ENCODE data around the gene TRIM2.
"Not testable (repeated sequence)": the region's sequence is repeated elsewhere in the genome, so short reads cannot be mapped to it uniquely, and the experiment has no call there.

TRIM2 gene

DNA sequence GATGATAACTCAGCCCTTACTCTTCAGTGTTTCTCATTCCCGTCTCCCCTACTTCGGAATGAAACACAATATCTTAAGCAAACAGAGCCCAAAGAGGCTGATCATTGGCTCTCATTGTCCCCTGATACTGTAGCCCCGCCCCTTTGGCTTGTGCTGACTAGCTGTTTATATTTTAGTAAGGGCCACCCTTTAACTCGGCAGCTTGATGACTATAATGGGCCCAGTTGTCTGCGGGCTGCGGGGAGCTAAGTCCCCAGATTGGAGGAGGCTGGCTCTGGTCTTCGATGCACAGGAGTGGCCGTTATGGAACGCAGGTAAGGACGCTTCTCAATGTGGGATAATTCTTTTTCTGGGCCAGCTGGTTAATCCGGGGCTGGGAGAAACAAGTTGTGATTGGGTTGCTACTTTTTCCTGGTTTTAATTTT is at the start of gene TRIM2:
TRIM2 (plus strand) TSS at position 197 of the 425 bp plus-strand sequence; CDS start at position 285, 88 bp downstream.
- peak; percentile 62 for DNase-seq (ENCODE audit: low spot score)

DNA sequence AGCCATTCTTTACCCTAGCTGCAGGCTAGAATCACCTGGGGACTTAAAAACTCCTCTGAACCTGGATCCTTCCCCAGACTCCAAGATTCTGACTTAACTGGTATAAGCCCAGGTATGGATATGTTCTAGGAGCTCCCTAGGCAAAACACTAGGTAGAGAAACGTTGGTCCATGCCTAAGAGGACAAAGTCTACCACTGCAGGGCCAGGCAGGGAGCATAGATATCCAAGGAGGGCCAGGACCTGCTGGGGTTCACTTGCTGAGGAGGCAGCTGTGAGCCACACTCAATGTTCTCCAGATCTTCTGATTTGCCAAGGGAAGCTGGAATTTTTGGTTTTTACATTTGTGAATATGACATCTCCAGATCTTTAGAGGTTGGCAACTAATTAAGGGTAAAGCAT is 48.6 kb upstream of the TRIM2 start:
- DNase-seq (ENCODE audit: low spot score), result no peak

DNA sequence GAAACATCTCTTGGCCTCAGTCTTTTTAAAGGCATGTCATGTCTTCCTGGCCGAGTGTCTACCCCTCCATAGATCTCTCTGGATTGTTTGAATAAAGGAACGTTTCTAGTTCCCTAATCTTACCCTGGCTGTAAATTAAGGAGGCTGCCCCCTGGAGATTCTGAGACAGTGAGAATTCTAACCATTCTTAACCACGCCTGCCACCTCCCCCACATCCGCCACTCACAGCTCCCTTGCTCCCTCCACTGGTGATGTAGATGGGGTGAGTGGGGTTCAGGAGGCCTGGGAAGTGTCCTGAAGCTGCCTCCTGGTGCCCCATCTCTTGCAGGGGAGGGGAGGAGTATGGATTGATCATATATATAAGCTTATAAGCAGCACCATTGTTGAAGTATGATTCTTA is 48.0 kb upstream of the TRIM2 start:
- DNase-seq (ENCODE audit: low spot score), result no peak

DNA sequence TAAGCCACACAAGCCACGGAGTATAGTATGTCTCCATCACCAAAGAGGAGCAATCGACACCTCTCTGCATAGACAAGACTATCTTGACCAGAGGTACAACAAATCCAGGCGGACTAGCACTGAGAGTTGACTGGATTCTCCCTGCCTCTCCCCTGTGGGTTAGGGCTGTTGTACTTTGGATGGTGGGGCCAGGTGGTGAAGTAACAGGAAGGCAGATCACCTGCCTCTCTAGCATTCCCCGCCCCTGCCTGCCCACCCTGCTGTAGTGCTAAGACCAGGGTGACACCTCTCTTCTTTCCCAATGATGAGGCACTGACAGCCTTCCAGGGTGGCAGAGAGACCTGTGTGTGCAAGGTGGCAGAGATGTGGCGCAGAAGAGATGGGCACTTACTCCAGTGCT is 47.5 kb upstream of the TRIM2 start:
- DNase-seq (ENCODE audit: low spot score), result no peak

DNA sequence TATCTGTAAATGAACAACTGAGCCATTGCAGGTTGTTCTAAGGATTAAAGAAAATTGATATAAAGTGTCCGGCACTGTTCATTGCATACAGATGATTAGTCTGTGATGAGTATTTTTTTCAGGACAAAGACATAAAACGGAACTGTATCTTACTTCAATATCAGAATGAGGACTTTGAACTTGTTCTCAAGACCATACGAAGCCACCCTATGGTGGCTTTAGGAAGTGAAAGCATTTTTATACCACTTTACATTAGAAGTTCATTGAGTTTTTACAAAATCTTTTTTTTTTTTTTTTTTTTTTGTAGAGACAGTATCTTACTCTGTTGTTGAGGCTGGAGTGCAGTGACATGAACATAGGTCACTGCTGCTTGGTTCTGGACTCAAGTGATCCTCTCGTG is 45.2 kb upstream of the TRIM2 start:
- no peak for DNase-seq (ENCODE audit: low spot score)

DNA sequence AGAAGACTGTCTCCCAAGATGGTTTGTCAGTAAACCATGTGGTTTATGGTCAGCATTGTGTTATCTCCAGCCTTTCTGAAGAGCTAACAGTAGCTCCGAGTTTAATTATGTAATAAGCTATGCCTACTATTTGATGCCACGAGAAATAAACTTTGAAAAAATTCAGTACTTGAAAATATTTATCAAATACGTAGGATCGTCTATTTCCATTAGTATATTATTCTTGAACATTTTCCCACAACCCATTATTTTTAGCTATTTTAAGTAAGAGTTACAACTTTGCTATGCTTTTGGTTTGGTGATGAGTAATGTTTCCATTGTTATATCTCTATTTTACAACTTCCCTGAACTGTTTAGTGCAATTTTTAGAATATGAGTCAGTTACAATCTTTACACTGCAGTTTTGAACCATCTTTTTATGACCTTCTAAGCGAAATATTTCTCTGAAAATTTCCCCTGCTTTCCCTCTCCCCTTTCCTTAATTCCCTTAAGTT is 44.5 kb upstream of the TRIM2 start:
- peak; percentile 40 for DNase-seq (ENCODE audit: low spot score)

DNA sequence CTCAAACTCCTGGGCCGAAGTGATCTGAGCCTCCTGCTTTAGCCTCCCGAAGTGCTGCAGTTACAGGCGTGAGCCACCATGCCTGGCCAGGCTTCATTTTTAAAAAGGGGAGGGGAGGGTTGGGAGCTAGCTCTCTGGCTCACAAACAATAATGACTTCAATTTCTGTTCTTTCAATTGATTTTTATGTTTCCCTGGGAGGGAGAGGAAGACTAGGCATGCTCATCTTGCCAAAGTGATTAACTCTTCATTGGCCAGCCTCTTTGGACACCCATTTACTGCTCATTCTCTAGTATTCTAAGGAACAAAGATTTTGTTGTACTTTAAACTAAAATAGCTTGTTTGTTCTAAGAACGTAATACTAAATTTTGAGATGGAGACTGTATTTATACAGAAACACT is 43.4 kb upstream of the TRIM2 start:
- DNase-seq (ENCODE audit: low spot score), result no peak

DNA sequence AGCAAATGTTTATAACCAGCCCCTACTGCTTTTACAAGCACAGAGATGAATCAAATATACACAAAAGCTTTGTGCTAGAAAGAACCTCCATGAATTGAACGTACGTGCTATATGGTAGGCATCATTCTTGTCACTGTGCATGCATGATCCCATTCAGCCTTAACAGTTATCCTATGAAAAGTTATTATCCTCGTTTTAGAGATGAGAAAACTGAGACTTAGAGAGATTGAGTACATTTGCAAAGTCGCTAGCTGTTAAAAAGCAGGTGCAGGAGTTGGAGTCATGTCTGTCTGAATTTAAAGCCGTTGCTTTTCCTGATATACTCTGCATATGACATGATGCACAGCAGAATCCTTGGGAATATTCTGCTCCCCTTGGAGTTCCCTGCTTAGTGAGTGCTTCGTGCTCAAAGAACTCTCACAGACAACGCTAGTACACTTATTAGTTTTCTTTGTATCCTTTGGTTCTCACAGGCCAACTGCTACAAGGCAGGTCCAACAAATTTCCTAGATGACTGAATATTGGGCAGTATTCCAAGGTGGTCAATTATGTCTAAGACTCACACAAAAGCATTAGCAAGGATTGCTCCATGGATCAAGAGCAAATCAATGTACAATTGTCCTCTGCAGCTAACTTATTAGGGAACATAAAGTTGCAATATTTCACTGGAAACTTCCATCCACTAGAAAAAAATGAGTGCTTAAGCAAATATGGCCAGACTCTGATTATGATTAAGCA is 42.8 kb upstream of the TRIM2 start:
- DNase-seq (ENCODE audit: low spot score), result no peak

DNA sequence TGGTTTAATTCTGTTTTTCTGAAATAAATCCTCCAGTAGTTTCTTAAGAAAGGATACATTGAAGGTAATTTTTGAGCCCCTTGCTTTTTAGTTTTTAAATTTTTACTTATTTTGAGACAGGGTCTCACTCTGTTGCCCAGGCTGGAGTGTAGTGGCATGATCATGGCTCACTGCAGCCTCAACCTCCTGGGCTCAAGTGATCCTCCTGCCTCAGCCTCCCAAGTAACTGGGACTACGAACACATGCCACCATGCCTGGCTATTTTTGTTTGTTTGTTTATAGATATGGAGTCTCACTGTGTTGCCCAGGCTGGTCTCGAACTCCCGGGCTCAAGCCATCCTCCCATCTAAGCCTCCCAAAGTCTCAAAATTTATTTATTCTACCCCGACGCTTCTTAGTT is 39.0 kb upstream of the TRIM2 start:
- DNase-seq (ENCODE audit: low spot score), result not testable (repeated sequence)

DNA sequence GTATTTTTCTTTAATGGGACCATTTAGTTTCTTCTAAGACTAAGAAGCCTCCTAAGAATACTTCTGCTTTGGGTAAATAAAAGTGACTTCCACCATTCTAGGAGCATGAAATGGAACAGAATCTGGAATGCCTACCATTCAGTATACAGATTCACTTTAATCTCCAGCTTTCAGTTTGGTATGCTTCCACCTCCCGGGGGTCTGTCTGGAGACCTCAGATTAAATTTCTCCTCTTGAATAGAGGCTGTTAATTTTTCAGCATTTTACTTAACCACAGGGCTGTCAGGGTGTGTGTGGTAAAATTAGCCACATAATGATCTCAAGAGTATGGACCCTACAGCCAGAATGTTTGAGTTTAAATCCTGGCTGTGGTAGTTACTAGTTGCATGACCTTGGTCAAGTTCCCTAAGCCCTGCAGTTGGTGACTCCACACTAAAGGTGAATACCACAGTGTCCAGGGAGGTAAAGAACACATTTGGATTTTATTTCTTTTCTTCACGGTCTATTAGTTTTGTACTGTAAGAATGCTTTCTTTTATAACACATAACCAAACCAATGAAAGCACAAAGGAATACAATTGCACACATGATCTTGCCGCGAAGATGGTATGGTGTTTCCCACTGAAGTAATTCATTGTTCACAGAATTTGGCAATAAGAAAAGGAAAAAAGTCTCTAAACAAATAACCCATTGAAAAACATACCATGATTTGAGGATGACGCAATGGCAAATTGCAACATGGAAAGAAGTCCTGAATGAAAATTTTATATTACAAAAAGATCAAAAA is 37.3 kb upstream of the TRIM2 start:
- DNase-seq (ENCODE audit: low spot score), result no peak

DNA sequence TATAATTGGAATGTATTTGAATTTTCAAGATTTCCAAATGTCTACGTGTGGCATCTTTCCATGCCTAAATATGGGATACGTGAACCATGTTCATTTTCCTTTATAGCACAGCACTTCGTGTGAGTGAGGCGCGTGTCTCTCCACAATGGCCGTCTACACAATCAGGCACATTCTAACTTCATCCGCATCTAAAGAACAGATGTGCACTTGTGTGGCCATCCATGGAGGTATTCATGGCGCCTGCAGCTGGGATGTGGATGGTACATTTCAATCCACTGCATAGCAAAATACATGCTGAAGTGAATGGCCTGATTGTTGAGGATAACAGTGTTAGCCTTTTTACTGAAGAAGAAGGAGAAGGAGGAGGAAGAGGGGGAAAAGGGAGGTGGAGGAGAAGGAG is 34.5 kb upstream of the TRIM2 start:
- DNase-seq (ENCODE audit: low spot score), result no peak

DNA sequence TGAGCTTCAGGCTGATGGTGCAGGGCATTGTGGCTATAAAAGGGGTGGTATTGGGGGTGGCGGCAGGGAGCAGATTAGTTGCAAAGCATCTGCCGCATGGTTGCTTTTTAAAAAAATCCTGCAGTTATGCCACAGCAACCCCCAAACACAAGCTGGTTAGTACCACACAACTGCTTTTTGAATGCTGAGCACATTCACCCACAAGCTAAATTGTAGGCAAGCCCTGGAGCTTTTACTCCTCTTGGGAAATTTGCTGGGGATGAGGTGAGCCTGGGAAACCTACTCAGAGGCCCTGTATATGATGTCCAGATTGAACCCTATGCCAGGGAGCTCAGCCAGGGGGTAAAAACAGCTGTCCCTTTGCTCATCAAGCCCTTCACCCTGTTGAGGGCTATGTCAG is 33.8 kb upstream of the TRIM2 start:
- DNase-seq (ENCODE audit: low spot score), result no peak

DNA sequence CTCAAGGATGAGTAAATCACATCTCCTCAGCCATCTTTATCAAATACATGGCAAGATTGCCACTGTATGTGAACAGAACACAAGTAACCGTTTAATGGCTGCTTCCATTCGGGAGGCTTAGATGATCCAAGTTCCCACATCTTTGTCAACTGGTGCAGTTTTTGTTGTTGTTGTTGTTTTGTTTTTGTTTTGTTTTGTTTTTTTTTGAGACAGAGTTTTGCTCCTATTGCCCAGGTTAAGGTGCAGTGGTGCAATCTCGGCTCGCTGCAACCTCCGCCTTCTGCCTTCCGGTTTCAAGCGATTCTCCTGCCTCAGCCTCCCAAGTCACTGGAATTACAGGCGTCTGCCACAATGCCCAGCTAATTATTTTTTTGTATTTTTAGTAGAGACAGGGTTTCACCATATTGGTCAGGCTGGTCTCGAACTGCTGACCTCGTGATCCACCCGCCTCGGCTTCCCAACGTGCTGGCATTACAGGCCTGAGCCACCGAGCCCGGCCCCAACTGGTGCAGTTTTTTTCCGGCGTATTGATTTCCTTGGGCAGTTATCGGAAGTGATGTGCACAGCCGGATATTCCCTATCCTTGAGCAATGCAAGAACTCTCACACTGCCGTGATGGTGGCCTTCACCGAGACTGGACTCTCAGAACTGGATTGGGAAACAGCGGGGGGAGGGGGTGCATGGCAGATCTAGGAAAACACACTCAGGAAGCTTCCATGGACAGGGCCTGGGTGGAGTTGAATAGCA is 29.2 kb upstream of the TRIM2 start:
- no peak for DNase-seq (ENCODE audit: low spot score)

DNA sequence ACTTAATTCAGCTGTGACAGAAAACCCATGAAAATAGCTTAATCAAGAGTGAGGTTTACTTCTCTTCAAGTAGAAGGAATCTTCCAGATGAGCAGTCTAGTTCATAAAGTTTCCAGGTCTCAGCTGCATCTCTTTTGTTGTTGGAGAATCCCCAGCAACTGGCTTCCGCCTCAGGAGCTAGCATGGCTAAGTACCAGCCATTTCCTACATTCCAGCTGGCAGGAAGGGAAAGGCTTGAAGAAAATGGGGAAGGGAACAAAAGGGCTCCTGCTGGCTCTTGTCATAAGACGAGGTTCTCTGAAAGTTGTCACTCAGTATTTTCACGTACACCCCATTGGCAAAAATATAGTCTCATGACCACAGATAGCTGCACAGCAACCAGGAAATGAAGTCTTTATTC is 27.3 kb upstream of the TRIM2 start:
- DNase-seq (ENCODE audit: low spot score), result no peak

DNA sequence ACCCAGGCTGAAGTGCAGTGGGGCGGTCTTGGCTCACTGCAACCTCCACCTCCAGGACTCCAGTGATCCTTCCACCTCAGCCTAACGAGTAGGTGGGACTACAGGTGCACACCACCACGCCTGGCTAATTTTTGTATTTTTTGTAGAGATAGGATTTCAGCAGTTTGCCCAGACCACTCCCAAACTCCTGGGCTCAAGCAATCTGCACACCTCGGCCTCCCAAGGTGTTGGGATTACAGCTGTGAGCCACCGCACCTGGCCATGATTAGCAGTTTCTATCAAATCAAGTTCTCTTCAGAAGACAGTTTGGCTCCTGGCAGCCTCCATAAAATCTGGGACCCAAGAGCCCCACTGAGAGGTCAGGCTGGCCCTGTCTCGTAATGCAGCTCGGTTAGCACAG is 26.4 kb upstream of the TRIM2 start:
- no peak for DNase-seq (ENCODE audit: low spot score)

DNA sequence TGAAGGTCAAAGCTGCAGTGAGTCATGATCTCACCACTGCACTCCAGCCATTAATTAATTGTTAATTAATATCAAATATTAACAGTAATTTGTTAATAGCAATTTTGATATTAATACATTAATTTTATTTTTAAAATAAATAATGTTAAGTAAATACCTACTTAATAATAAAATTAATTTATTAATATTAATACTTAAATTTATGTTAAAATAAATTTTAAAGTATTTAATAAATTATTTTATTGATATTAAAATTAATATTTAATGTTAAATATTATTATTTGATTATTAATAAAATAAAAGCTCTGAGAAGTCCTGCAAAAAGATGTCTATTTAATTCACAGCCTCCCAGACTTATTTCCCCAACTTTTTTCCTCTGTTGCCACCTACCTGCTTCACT is 25.1 kb upstream of the TRIM2 start:
- no peak for DNase-seq (ENCODE audit: low spot score)

DNA sequence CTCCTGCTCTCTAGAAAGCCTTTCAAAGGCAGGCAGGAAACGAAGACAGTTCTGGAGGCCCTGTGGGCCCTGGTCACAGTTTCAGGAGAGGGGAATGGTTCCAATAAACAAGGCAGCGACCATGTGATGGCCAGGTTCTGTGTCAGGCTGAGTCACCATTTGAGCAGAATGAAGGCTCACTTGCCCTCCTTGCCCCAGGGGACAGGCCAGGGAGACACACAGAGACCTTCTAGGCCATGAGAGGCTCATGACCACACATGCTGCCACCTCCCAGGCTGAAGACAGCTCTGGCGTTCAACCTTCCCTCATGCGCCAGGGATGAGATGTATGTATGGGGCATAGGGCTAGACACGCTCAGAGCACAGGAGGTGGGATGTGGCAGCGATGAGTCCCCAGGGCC is 22.9 kb upstream of the TRIM2 start:
- DNase-seq (ENCODE audit: low spot score), result peak; percentile 29

DNA sequence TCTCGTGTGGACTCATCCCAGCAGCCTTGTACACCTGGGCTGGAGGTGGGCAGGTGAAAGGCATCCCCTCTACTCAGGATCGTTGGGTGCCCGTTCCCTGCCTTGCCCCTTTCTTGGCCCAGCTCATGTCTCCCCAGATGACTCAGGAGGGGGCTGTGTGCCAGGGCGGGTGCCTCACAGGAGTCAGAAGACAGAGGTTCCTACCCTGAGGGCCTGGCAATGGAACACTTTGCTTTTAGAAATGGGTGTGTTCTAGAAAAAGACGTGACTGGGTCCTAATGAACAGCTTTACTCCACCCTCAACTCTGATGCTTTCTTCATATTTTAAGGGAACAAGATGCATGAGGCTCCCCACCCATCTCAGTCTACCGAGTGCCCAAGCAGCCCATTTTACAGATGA is 22.5 kb upstream of the TRIM2 start:
- no peak for DNase-seq (ENCODE audit: low spot score)

DNA sequence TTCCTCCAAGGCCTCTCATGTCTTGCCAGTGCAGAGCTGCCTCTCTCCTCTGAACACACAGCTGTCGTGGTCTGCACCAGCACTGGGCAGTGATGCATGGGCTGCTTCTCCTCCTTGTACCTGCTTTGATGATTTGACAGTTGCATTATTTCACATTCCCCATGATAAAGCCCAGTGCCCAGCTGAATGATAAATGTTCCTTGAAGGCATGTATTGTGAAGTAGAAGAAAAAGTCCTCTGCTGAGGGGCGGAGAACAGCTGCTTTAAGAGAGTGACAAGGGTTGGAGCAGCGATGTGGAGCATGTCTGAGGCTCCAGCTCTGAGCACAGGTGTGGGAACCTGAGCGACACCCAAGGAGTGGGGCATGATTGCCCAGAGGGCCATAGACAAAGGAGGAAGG is 21.1 kb upstream of the TRIM2 start:
- no peak for DNase-seq (ENCODE audit: low spot score)

DNA sequence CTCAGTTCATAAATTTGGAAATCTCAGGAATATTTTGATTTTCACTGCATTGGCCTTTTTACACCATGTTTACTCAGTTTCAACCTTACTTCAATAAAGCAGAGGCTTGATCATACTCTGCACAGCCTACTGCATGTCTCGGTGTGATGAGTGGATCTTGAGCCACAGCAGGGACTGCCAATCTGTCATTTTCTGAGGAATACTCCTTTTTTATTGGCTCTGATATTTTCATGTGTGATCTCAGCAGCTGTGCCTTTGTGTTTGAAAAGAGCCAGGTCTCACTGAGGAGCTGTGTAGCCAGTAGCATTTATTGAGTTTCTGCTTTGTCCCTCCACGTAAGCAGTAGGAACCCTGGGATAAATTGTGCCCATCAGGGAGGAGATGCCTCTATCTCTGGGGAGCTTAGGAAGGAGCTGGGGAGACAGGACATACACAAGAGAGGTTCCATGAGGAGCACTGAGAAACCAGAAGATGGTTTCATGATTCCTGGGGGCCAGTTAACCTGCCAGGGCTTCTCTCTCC is 18.9 kb upstream of the TRIM2 start:
- no peak for DNase-seq (ENCODE audit: low spot score)

DNA sequence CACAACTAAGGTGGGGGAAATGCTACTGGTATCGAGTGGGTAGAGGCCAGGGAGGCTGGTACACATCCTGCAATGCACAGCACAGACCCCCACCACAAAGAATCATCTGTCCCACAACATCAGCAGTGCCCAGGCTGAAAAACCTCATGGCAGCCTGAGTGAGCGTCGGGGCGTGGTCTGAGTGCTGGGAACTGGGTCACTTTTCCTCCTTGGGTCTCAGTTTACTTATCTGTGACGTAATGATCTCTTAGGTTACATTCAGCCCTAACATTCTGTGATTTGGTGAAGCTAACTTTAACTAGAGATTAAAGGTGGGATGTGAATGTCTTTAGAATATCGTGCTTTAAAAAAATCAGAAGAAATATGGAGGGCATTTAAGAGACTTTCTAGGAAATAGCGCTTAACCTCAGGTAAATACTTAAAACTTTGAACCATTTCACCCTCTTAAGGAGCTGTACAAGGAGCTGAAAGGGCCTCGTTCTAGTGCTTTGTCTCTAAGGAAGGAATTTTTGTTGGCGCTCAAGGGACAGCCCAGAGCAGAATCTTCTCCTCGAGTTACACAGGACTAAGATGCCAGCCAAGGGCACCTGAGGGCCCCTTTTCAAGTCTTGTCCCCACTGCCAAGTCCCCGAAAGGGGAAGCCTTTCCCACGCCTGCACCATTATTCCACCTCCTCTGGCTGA is 18.1 kb upstream of the TRIM2 start:
- DNase-seq (ENCODE audit: low spot score), result no peak
